ENCODE results near the gene FBXO3. TPM values are rescaled to one million over a fixed set of nuclear protein-coding genes. Genes with fewer than 3 reads are reported as not detected.

Gene FBXO3
- total RNA-seq, 1 experiment from 2014 or later: 27.2 TPM

DNA sequence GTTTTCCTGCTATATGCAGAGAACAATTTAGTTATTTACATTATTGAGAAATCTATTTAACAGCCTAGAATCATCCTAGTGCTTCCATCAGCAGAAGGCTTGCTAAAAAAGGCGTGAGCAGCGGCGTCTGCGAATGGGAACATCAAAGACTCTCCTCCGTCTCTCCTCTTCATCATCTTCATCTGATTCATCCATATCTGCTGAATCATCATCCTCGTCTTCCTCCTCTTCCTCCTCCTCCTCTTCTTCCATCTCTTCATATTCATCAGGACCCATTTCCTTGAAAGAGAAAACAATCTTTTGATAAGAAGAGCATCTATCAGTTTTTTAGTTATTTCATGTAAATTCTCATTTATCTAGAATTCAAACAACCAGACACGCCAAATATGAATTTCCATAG lies 32.5 kb downstream of the FBXO3 start:
- no peak overlapping the region for H3K9ac ChIP-seq (ENCODE audit: low read length)
- no peak overlapping the region for H3K4me2 ChIP-seq (ENCODE audit: low read length)
- BruUV-seq (replicated peaks): no TSS peak
- no peak for DNase-seq (ENCODE audit: low read depth, low spot score)
- TF ChIP-seq RAD21 (IDR thresholded peaks at IDR 0.05; ENCODE audit: low read depth) (no peak), ZNF274 (IDR thresholded peaks at IDR 0.05; ENCODE audit: low read depth, low read length) (no peak), SIN3A (IDR thresholded peaks at IDR 0.05; ENCODE audit: low read depth) (no peak), JUND (IDR thresholded peaks at IDR 0.05) (no peak), EGR1 (IDR thresholded peaks at IDR 0.05; ENCODE audit: low read depth) (no peak), YY1 (IDR thresholded peaks at IDR 0.05; ENCODE audit: extremely low read depth, insufficient replicate concordance, low read depth, low read length) (no peak), CEBPB (IDR thresholded peaks at IDR 0.05; ENCODE audit: low read depth) (no peak), POLR2AphosphoS5 (IDR thresholded peaks at IDR 0.05; ENCODE audit: low read depth, low read length) (no peak), FOSL1 (IDR thresholded peaks at IDR 0.05; ENCODE audit: low read depth) (no peak)
- TF ChIP-seq, protein P1, sequence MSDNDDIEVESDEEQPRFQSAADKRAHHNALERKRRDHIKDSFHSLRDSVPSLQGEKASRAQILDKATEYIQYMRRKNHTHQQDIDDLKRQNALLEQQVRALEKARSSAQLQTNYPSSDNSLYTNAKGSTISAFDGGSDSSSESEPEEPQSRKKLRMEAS (IDR thresholded peaks at IDR 0.05): no peak
- TF ChIP-seq, protein P2, sequence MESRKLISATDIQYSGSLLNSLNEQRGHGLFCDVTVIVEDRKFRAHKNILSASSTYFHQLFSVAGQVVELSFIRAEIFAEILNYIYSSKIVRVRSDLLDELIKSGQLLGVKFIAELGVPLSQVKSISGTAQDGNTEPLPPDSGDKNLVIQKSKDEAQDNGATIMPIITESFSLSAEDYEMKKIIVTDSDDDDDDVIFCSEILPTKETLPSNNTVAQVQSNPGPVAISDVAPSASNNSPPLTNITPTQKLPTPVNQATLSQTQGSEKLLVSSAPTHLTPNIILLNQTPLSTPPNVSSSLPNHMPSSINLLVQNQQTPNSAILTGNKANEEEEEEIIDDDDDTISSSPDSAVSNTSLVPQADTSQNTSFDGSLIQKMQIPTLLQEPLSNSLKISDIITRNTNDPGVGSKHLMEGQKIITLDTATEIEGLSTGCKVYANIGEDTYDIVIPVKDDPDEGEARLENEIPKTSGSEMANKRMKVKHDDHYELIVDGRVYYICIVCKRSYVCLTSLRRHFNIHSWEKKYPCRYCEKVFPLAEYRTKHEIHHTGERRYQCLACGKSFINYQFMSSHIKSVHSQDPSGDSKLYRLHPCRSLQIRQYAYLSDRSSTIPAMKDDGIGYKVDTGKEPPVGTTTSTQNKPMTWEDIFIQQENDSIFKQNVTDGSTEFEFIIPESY (IDR thresholded peaks at IDR 0.05; ENCODE audit: extremely low read depth, insufficient replicate concordance, low read length): no peak
- TF ChIP-seq, protein P3, sequence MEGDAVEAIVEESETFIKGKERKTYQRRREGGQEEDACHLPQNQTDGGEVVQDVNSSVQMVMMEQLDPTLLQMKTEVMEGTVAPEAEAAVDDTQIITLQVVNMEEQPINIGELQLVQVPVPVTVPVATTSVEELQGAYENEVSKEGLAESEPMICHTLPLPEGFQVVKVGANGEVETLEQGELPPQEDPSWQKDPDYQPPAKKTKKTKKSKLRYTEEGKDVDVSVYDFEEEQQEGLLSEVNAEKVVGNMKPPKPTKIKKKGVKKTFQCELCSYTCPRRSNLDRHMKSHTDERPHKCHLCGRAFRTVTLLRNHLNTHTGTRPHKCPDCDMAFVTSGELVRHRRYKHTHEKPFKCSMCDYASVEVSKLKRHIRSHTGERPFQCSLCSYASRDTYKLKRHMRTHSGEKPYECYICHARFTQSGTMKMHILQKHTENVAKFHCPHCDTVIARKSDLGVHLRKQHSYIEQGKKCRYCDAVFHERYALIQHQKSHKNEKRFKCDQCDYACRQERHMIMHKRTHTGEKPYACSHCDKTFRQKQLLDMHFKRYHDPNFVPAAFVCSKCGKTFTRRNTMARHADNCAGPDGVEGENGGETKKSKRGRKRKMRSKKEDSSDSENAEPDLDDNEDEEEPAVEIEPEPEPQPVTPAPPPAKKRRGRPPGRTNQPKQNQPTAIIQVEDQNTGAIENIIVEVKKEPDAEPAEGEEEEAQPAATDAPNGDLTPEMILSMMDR (IDR thresholded peaks at IDR 0.05 in 2 of 3, conservative IDR thresholded peaks at IDR 0.05 in 1 of 3; ENCODE audit: borderline replicate concordance in 1 of 3, insufficient read depth in 1 of 3, low read depth in 2 of 3, low read length in 2 of 3): no peak
- RAD21 ChIA-PET (ENCODE audit: low non-redundant PET in 1 of 2, low total read pairs in 2 of 2, uncharacterized antibody in 2 of 2, unreplicated experiment in 2 of 2): interaction anchor here (0.9 to 1.3 kb wide), 6 partner anchors 25 to 379 kb away, joined by 3 to 12 read pairs (median 5); no protein-coding TSS in a partner anchor
- H3K27ac ChIP-seq (ENCODE audit: low read depth, low read length): no peak overlapping the region
- no peaks in the 10 kb centered on the region for H4K20me1 ChIP-seq (ENCODE audit: insufficient read depth)
- no peaks in the 10 kb centered on the region for H3K79me2 ChIP-seq (ENCODE audit: insufficient read depth, low read length)
- intact Hi-C loops (cut with micrococcal nuclease): loop anchor here (1.0 to 5.0 kb wide), 2 partner anchors 200 to 380 kb away; no protein-coding TSS in a partner anchor
- peaks cover 5 to 10% of the 10 kb centered on the region in 2 experiments for H3K4me1 ChIP-seq (ENCODE audit: control insufficient read depth in 1 of 2, insufficient read depth in 2 of 2, low read length in 2 of 2)
- POLR2A ChIA-PET: interaction anchor here (1.3 to 1.6 kb wide), 3 partner anchors 26 to 50 kb away, joined by 4 to 11 read pairs (median 7); partner anchors contain the start of gene C11orf91
- no peaks in the 10 kb centered on the region for H3K9me3 ChIP-seq (ENCODE audit: control insufficient read depth in 1 of 2, insufficient read depth in 1 of 2, low read depth in 1 of 2, low read length in 2 of 2)
- no peak overlapping the region for H3K4me3 ChIP-seq (replicated peaks in 1 of 2; ENCODE audit: low read depth in 1 of 2, low read length in 2 of 2)
- H3K36me3 ChIP-seq (ENCODE audit: control insufficient read depth in 1 of 2, insufficient read depth in 2 of 2, low read length in 2 of 2): peaks cover under 1 to 6% of the 10 kb centered on the region in 2 experiments; a peak in 2 of 4 replicates
- H3K9me2 ChIP-seq (ENCODE audit: insufficient read depth): no peaks in the 10 kb centered on the region
- no peak for ATAC-seq
- no peaks in the 10 kb centered on the region for H3K27me3 ChIP-seq (ENCODE audit: insufficient read depth, low read length)
- H2AFZ ChIP-seq (ENCODE audit: low read depth, low read length, poor library complexity, severe bottlenecking): no peak overlapping the region
- CTCF ChIA-PET: interaction anchor here (0.7 to 1.8 kb wide), 40 partner anchors 9 to 1419 kb away, joined by 3 to 67 read pairs (median 6); partner anchors contain the start of gene C11orf91
